H1 (cell line): ENCODE results near the gene CFAP92. TPM values are rescaled to one million over a fixed set of nuclear protein-coding genes. Genes with fewer than 3 reads are reported as not detected.

Source experiments
- CTCF ChIA-PET: fragments of 300-600 bp; sonication (Branson Sonifier 250); formaldehyde crosslinking; loops from one replicate; lab custom pipeline; 2021; ENCODE audit not compliant: partially characterized antibody; lab: Charles Lee
- POLR2A ChIA-PET: fragments of 300-600 bp; sonication (Branson Sonifier 250); formaldehyde crosslinking; loops from one replicate; lab custom pipeline; 2021; ENCODE audit warnings: inconsistent platforms; ENCODE audit not compliant: partially characterized antibody; lab: Charles Lee
- DNase-seq, 2 experiments: peaks; one replicate each; pipeline versions ENCODE4 v3.0.0 to v3.0.0-alpha.2; 2010 to 2022; ENCODE audit warnings: low spot score in 2 of 2, low read depth in 1 of 2, mixed read lengths in 1 of 2
- FAIRE-seq: peaks from 2 replicates; lab custom pipeline; 2011; peaks lifted over from hg19 to GRCh38; lab: Jason Lieb, UNC
- H2AFZ ChIP-seq: 2 replicates; pipeline ENCODE4 v1.8.1; 2012; ENCODE audit warnings: low read length, inconsistent platforms
- H2AK5ac ChIP-seq: 2 replicates; pipeline ENCODE4 v1.6.1; 2013; ENCODE audit warnings: low read depth, low read length
- H2BK120ac ChIP-seq: replicated peaks from 2 replicates; pipeline ENCODE3; 2013; ENCODE audit warnings: low read depth, low read length, inconsistent platforms
- H2BK12ac ChIP-seq: 2 replicates; pipeline ENCODE4 v1.6.1; 2013; ENCODE audit warnings: low read depth, low read length
- H2BK15ac ChIP-seq: 2 replicates; pipeline ENCODE4 v1.6.1; 2013; ENCODE audit warnings: low read length
- H2BK20ac ChIP-seq: 2 replicates; pipeline ENCODE4 v1.6.1; 2013; ENCODE audit warnings: low read length
- H2BK5ac ChIP-seq: 2 replicates; pipeline ENCODE4 v1.6.1; 2013; ENCODE audit warnings: low read depth, low read length
- H3K14ac ChIP-seq: 2 replicates; pipeline ENCODE4 v1.6.1; 2013; ENCODE audit warnings: inconsistent platforms; ENCODE audit not compliant: insufficient read length
- H3K18ac ChIP-seq: 2 replicates; pipeline ENCODE4 v1.6.1; 2013; ENCODE audit warnings: low read length; ENCODE audit errors: extremely low read depth
- H3K23ac ChIP-seq: 2 replicates; pipeline ENCODE4 v1.6.1; 2013; ENCODE audit warnings: inconsistent platforms; ENCODE audit not compliant: insufficient read length
- H3K23me2 ChIP-seq: 2 replicates; pipeline ENCODE4 v1.6.1; 2013; ENCODE audit warnings: low read depth, low read length
- H3K27ac ChIP-seq: 2 replicates; pipeline ENCODE4 v1.6.1; 2011; ENCODE audit warnings: low read depth, low read length, inconsistent platforms
- H3K27me3 ChIP-seq, 4 experiments: replicated peaks in 1 of 4; 1 replicate in 1 of 4; 2 replicates in 3 of 4; pipeline versions ENCODE4 v1.6.1 to v1.8.1; 2011 to 2013; ENCODE audit warnings: low read length in 3 of 4, mild to moderate bottlenecking in 3 of 4, inconsistent platforms in 2 of 4, mixed read lengths in 2 of 4, moderate library complexity in 1 of 4; ENCODE audit not compliant: control insufficient read depth in 3 of 4, insufficient read depth in 3 of 4; ENCODE audit errors: extremely low read depth in 1 of 4
- H3K36me3 ChIP-seq, 4 experiments: 2 replicates each; pipeline versions ENCODE4 v1.6.1 to v1.8.1; 2011 to 2013; ENCODE audit warnings: mild to moderate bottlenecking in 4 of 4, low read length in 3 of 4, moderate library complexity in 2 of 4, control low read depth in 1 of 4, inconsistent platforms in 1 of 4; ENCODE audit not compliant: insufficient read depth in 4 of 4, control insufficient read depth in 2 of 4
- H3K4ac ChIP-seq: replicated peaks from 2 replicates; pipeline ENCODE3; 2013; ENCODE audit warnings: low read length, low read depth, mixed read lengths, inconsistent platforms; ENCODE audit not compliant: insufficient read length
- H3K4me1 ChIP-seq, 4 experiments: replicated peaks in 1 of 4; 1 replicate in 1 of 4; 2 replicates in 3 of 4; pipeline versions ENCODE4 v1.6.1 to v1.8.1; 2011 to 2013; ENCODE audit warnings: low read length in 3 of 4, inconsistent platforms in 2 of 4, mixed read lengths in 1 of 4; ENCODE audit not compliant: insufficient read depth in 4 of 4, control insufficient read depth in 3 of 4
- H3K4me2 ChIP-seq, 2 experiments: 2 replicates each; pipeline versions ENCODE4 v1.6.1 to v1.8.1; 2011 to 2013; ENCODE audit warnings: low read depth in 2 of 2, low read length in 2 of 2, control low read depth in 1 of 2, inconsistent platforms in 1 of 2, mild to moderate bottlenecking in 1 of 2; ENCODE audit not compliant: insufficient read depth in 1 of 2
- H3K4me3 ChIP-seq, 4 experiments: fragments of 200-600, 300-600 bp in 1 of 4; sonication (generic), shearing (Covaris generic), sonication (Bioruptor Twin) in 1 of 4; 2 replicates each; pipeline versions ENCODE4 v1.5.1 to v1.8.1; 2011 to 2016; ENCODE audit warnings: low read length in 4 of 4, low read depth in 3 of 4, control low read depth in 2 of 4, inconsistent platforms in 2 of 4, mild to moderate bottlenecking in 2 of 4, mixed read lengths in 1 of 4, moderate library complexity in 1 of 4; ENCODE audit not compliant: insufficient read depth in 2 of 4; ENCODE audit errors: extremely low read depth in 1 of 4
- H3K56ac ChIP-seq: replicated peaks from 2 replicates; pipeline ENCODE3; 2013; ENCODE audit warnings: low read depth, mild to moderate bottlenecking, mixed read lengths, low read length, inconsistent platforms; ENCODE audit not compliant: insufficient read length
- H3K79me1 ChIP-seq: 2 replicates; pipeline ENCODE4 v1.6.1; 2013; ENCODE audit warnings: low read depth, low read length, control low read depth
- H3K79me2 ChIP-seq, 2 experiments: 2 replicates each; pipeline versions ENCODE4 v1.6.1 to v1.8.1; 2012 to 2013; ENCODE audit warnings: low read length in 2 of 2, mild to moderate bottlenecking in 2 of 2, inconsistent platforms in 1 of 2; ENCODE audit not compliant: insufficient read depth in 2 of 2, control insufficient read depth in 1 of 2
- H3K9ac ChIP-seq, 4 experiments: replicated peaks in 1 of 4; 1 replicate in 1 of 4; 2 replicates in 3 of 4; pipeline versions ENCODE4 v1.6.1 to v1.8.1; 2011 to 2013; ENCODE audit warnings: low read depth in 3 of 4, low read length in 3 of 4, control low read depth in 2 of 4, mild to moderate bottlenecking in 2 of 4, moderate library complexity in 2 of 4, inconsistent platforms in 1 of 4; ENCODE audit errors: extremely low read depth in 1 of 4
- H3K9me3 ChIP-seq, 2 experiments: 2 replicates each; pipeline versions ENCODE4 v1.6.1 to v1.8.1; 2012 to 2013; ENCODE audit warnings: mild to moderate bottlenecking in 2 of 2, moderate library complexity in 2 of 2, control low read depth in 1 of 2, inconsistent platforms in 1 of 2, low read depth in 1 of 2, low read length in 1 of 2, mixed read lengths in 1 of 2; ENCODE audit not compliant: insufficient read depth in 2 of 2
- H4K20me1 ChIP-seq, 2 experiments: replicated peaks in 1 of 2; 2 replicates each; pipeline versions ENCODE3 to v1.8.1; 2011 to 2013; ENCODE audit warnings: inconsistent platforms in 2 of 2, low read length in 2 of 2, mild to moderate bottlenecking in 1 of 2; ENCODE audit not compliant: insufficient read depth in 2 of 2, control insufficient read depth in 1 of 2
- H4K5ac ChIP-seq: 2 replicates; pipeline ENCODE4 v1.6.1; 2013; ENCODE audit warnings: low read length, low read depth, mixed read lengths, inconsistent platforms; ENCODE audit not compliant: insufficient read length
- H4K8ac ChIP-seq: 2 replicates; pipeline ENCODE4 v1.8.0; 2013; ENCODE audit warnings: mild to moderate bottlenecking, moderate library complexity, low read length, inconsistent platforms; ENCODE audit not compliant: insufficient read depth; ENCODE audit errors: extremely low read depth
- H4K91ac ChIP-seq: replicated peaks from 2 replicates; pipeline ENCODE3; 2013; ENCODE audit warnings: low read length, mixed read lengths, inconsistent platforms; ENCODE audit not compliant: insufficient read length
- RXRA ChIP-seq: IDR thresholded peaks from 2 replicates; pipeline ENCODE4 v1.6.1; 2011; ENCODE audit warnings: low read depth, mild to moderate bottlenecking, low read length, moderate library complexity; ENCODE audit not compliant: insufficient read depth
- SAP30 ChIP-seq: fragments of 300-600 bp; sonication (generic); IDR thresholded peaks from 2 replicates; pipeline ENCODE4 v1.7.1; 2012; ENCODE audit warnings: low read length, moderate library complexity, mild to moderate bottlenecking, inconsistent platforms; ENCODE audit not compliant: insufficient read depth, insufficient replicate concordance
- TCF12 ChIP-seq: IDR thresholded peaks from 2 replicates; pipeline ENCODE4 v1.6.1; 2011; ENCODE audit warnings: low read depth, mild to moderate bottlenecking, low read length
- WGBS, 2 experiments: shearing (Covaris generic) in 1 of 2; methylation state at CpG; one replicate each; pipeline versions ENCODE4 v1.1.6 to v1.1.7; 2013 to 2015; ENCODE audit warnings: low lambda C conversion rate in 2 of 2, mixed read lengths in 2 of 2, inconsistent platforms in 1 of 2, low coverage in 1 of 2, missing lambda C conversion rate in 1 of 2; ENCODE audit not compliant: insufficient replicate concordance in 2 of 2, insufficient coverage in 1 of 2, insufficient read length in 1 of 2; ENCODE audit errors: extremely low coverage in 1 of 2, missing lambda C conversion rate in 1 of 2; 5-methylcytosine and 5-hydroxymethylcytosine counted together
- polyA plus RNA-seq, 7 experiments: library from polyadenylated mRNA; depleted of rRNA in 3 of 7; stranded (reverse) in 5 of 7; unstranded in 2 of 7; fragments of >200 nt in 5 of 7; fragments of 200-250 nt in 2 of 7; gene quantifications; 1 replicate in 5 of 7; 2 replicates in 1 of 7; 4 replicates in 1 of 7; pipeline versions ENCODE4 v1.2.1 to v1.2.3, GENCODE V29; 2011 to 2013; ENCODE audit warnings: missing spikeins in 2 of 7, mixed read lengths in 2 of 7
- total RNA-seq: library from RNA; stranded (reverse); fragmentation: NEBNext Ultra II Directional; extraction: Animal tissue kit (Norgen Biotek cat#: 25700); gene quantifications from 2 replicates; pipeline ENCODE4 v1.2.1, GENCODE V29; 2021

CFAP92 gene
- total and polyA plus RNA-seq, 2 of the 8 experiments (the other 6 are each of a cell fraction or from before 2014, with no cell fraction given): 0.77 to 2.0 TPM

- no peaks in the 10 kb centered on the region for H3K79me1 ChIP-seq
- H3K4me3 ChIP-seq: no peak overlapping the region
- H3K4ac ChIP-seq: no peak overlapping the region
- no peak overlapping the region for H3K23ac ChIP-seq
- no peak overlapping the region for H4K8ac ChIP-seq
- no peak overlapping the region for H4K5ac ChIP-seq
- no peaks in the 10 kb centered on the region for H3K79me2 ChIP-seq
- no peak overlapping the region for H2BK20ac ChIP-seq
- H3K18ac ChIP-seq: no peak overlapping the region
- FAIRE-seq: no peak
- H3K23me2 ChIP-seq: no peaks in the 10 kb centered on the region; the same call in 1 of the 2 replicates
- no peak overlapping the region for H2AK5ac ChIP-seq
- H2BK5ac ChIP-seq: no peak overlapping the region
- no peak for DNase-seq
- H3K4me1 ChIP-seq: peaks cover 0 to 4% (median 0%) of the 10 kb centered on the region in 4 experiments; a peak in 3 of 7 replicates
- no peaks in the 10 kb centered on the region for H4K20me1 ChIP-seq
- no peak overlapping the region for H4K91ac ChIP-seq
- peaks cover 5 to 16% (median 14%) of the 10 kb centered on the region in 4 experiments for H3K27me3 ChIP-seq
- H3K9me3 ChIP-seq: no peaks in the 10 kb centered on the region
- H3K56ac ChIP-seq: no peak overlapping the region
- no peak overlapping the region for H3K4me2 ChIP-seq
- no peaks in the 10 kb centered on the region for H3K36me3 ChIP-seq
- no peak overlapping the region for H2BK120ac ChIP-seq
- 0 out of 2 replicates have a peak overlapping the region, but pooled peaks have one; percentile 39 for H2BK12ac ChIP-seq
- no peak overlapping the region for H2BK15ac ChIP-seq
- TF ChIP-seq TCF12 (no peak), RXRA (no peak), SAP30 (no peak)
- ChIA-PET POLR2A (no interaction called here), CTCF (interaction anchor here (2.4 to 5.7 kb wide), 3 partner anchors 16 to 60 kb away, joined by 7 to 28 read pairs (median 10); no protein-coding TSS in a partner anchor)
- no peak overlapping the region for H3K14ac ChIP-seq
- H3K27ac ChIP-seq: no peak overlapping the region
- WGBS, 2 experiments: 91% methylated on average over 4 of the region's 4 CpGs; no CpG with 5 or more reads in 1 of the 2 experiments
- no peak overlapping the region for H3K9ac ChIP-seq
- H2AFZ ChIP-seq: no peak overlapping the region
Measured at GRCh38 chr3:129030611-129031010, 36.7 kb upstream of the CFAP92 start.
